PC-3 (cell line): ENCODE results near the gene KLRC1. TPM values are rescaled to one million over a fixed set of nuclear protein-coding genes. Genes with fewer than 3 reads are reported as not detected.
"Not testable (repeated sequence)": the region's sequence is repeated elsewhere in the genome, so short reads cannot be mapped to it uniquely, and the experiment has no call there.

Experiments used
- ATAC-seq: fragments of 200-7000 bp; cut with Tn5 transposase; 2 replicates; pipeline ENCODE4 v1.9.1; 2020; ENCODE audit warnings: mild to moderate bottlenecking, moderate library complexity
- BruUV-seq: library from RNA; stranded (reverse); fragments of 400-500 nt; replicated peaks from 2 replicates; lab custom pipeline; 2021; lab: Mats Ljungman, UMichigan
- CTCF ChIA-PET: fragments of 300-600 bp; sonication (Branson Sonifier 250); formaldehyde crosslinking; loops from one replicate; lab custom pipeline; 2022; ENCODE audit warnings: antibody characterized with exemption; lab: Charles Lee
- POLR2A ChIA-PET: fragments of 300-600 bp; sonication (Branson Sonifier 250); formaldehyde crosslinking; loops from one replicate; lab custom pipeline; 2022; ENCODE audit warnings: antibody characterized with exemption; ENCODE audit not compliant: unreplicated experiment; lab: Charles Lee
- DNase-seq: peaks from one replicate; pipeline ENCODE4 v3.0.0-alpha.2; 2015
- H2AFZ ChIP-seq: fragments of 300-600 bp; sonication (generic); 2 replicates; pipeline ENCODE4 v1.6.0; 2016; ENCODE audit warnings: antibody characterized with exemption, low read length
- H3F3A ChIP-seq: fragments of 300-600 bp; sonication (generic); one replicate; pipeline ENCODE4 v1.6.0; 2017; ENCODE audit warnings: antibody characterized with exemption, low read length, control low read depth, mild to moderate bottlenecking; ENCODE audit not compliant: unreplicated experiment
- H3K27ac ChIP-seq: fragments of 300-600 bp; sonication (generic); 2 replicates; pipeline ENCODE4 v1.5.1; 2016; ENCODE audit warnings: mild to moderate bottlenecking, low read length
- H3K27me3 ChIP-seq: fragments of 300-600 bp; sonication (generic); 2 replicates; pipeline ENCODE4 v1.6.1; 2016; ENCODE audit warnings: low read length, mixed read lengths
- H3K36me3 ChIP-seq: fragments of 300-600 bp; sonication (generic); 2 replicates; pipeline ENCODE4 v1.6.1; 2016; ENCODE audit warnings: low read depth, mixed run types, low read length, mixed read lengths
- H3K4me1 ChIP-seq: fragments of 300-600 bp; sonication (generic); 2 replicates; pipeline ENCODE4 v1.5.1; 2016; ENCODE audit warnings: low read length; ENCODE audit not compliant: insufficient read depth
- H3K4me2 ChIP-seq: fragments of 300-600 bp; sonication (generic); 2 replicates; pipeline ENCODE4 v1.6.0; 2016; ENCODE audit warnings: low read length
- H3K4me3 ChIP-seq: fragments of 300-600 bp; sonication (generic); 2 replicates; pipeline ENCODE4 v1.5.1; 2016; ENCODE audit warnings: mild to moderate bottlenecking, low read length, mixed read lengths
- H3K79me2 ChIP-seq: fragments of 300-600 bp; sonication (generic); 2 replicates; pipeline ENCODE4 v1.6.1; 2017; ENCODE audit warnings: low read length, mixed read lengths
- H3K9ac ChIP-seq: fragments of 300-600 bp; sonication (generic); 2 replicates; pipeline ENCODE4 v1.6.0; 2016; ENCODE audit warnings: mild to moderate bottlenecking, low read length
- H3K9me2 ChIP-seq: fragments of 300-600 bp; sonication (generic); replicated peaks from 2 replicates; pipeline ENCODE4 v1.6.1; 2016; ENCODE audit warnings: mixed run types, low read length, mixed read lengths
- H3K9me3 ChIP-seq: fragments of 300-600 bp; sonication (generic); 2 replicates; pipeline ENCODE4 v1.6.1; 2016; ENCODE audit warnings: low read length, mixed read lengths
- H4K20me1 ChIP-seq: fragments of 300-600 bp; sonication (generic); 2 replicates; pipeline ENCODE4 v1.6.1; 2016; ENCODE audit warnings: low read length, mixed read lengths
- CTCF ChIP-seq: fragments of 300-600 bp; sonication (generic); conservative IDR thresholded peaks from 2 replicates; pipeline ENCODE4 v1.5.1; 2017; ENCODE audit warnings: antibody characterized with exemption, low read depth, mild to moderate bottlenecking, low read length
- EZH2 ChIP-seq: fragments of 300-600 bp; sonication (generic); IDR thresholded peaks from one replicate; pipeline ENCODE4 v1.6.1; 2017; ENCODE audit warnings: antibody characterized with exemption, mild to moderate bottlenecking, low read length; ENCODE audit not compliant: unreplicated experiment
- EZH2phosphoT487 ChIP-seq: fragments of 300-600 bp; sonication (generic); IDR thresholded peaks from 2 replicates; pipeline ENCODE4 v1.6.1; 2018; ENCODE audit warnings: mild to moderate bottlenecking, antibody characterized with exemption, low read length, borderline replicate concordance
- intact Hi-C: fragments of 100-400 bp; cut with micrococcal nuclease; formaldehyde crosslinking; loops from 2 replicates; pipeline ENCODE4 v1.9.0; 2023
- total RNA-seq: library from RNA; depleted of rRNA; stranded (reverse); fragments of >200 nt; gene quantifications from 2 replicates; pipeline ENCODE4 v1.2.3, GENCODE V29; 2014

The KLRC1 gene
- total RNA-seq, 1 experiment from 2014 or later: not detected

DNA sequence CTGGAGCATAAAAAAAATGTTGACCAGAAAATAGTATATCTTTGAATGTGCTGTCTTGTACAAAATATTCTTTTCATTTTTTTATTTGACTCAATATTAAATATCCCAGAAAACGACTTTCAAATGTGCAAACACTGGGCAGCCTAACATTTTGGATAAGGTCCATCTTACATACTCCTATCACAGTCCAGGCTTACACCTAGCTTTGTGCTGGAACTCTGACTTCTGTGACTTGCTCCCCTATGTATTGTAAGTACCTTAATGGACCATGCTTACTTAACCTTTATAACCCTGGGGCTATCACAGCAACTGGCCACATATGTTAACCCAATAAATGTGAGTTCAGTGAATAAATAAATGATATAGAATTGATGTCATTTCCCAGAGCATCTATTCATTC, 44.9 kb upstream of the KLRC1 start:
- Histone ChIP-seq H3K4me3 (no peak overlapping the region), H2AFZ (no peak overlapping the region), H3K27me3 (no peaks in the 10 kb centered on the region), H3F3A (no peaks in the 10 kb centered on the region), H3K9me2 (no peaks in the 10 kb centered on the region), H3K9ac (no peak overlapping the region), H3K79me2 (no peaks in the 10 kb centered on the region), H4K20me1 (no peaks in the 10 kb centered on the region), H3K4me1 (no peaks in the 10 kb centered on the region), H3K27ac (no peak overlapping the region), H3K36me3 (no peaks in the 10 kb centered on the region), H3K9me3 (no peaks in the 10 kb centered on the region), H3K4me2 (no peak overlapping the region)
- BruUV-seq: no TSS peak
- no peak for ATAC-seq
- DNase-seq: no peak
- POLR2A ChIA-PET: no interaction called here
- no peak for TF ChIP-seq EZH2
- intact Hi-C loops: no loop called here
- CTCF ChIA-PET: no interaction called here

- Histone ChIP-seq H3K79me2 (no peaks in the 10 kb centered on the region), H2AFZ (no peak overlapping the region), H3K27ac (no peak overlapping the region), H3K4me2 (no peak overlapping the region), H3F3A (no peaks in the 10 kb centered on the region), H3K4me3 (no peak overlapping the region), H3K9me3 (no peaks in the 10 kb centered on the region), H4K20me1 (no peaks in the 10 kb centered on the region), H3K9me2 (no peaks in the 10 kb centered on the region), H3K36me3 (no peaks in the 10 kb centered on the region), H3K4me1 (no peaks in the 10 kb centered on the region), H3K27me3 (no peaks in the 10 kb centered on the region), H3K9ac (no peak overlapping the region)
- DNase-seq (no peak), ATAC-seq (no peak)
- ChIA-PET CTCF (no interaction called here), POLR2A (no interaction called here)
- intact Hi-C loops: no loop called here
- TF ChIP-seq EZH2 (no peak), CTCF (no peak), EZH2phosphoT487 (no peak)
- BruUV-seq: no TSS peak
These were observed 44.4 kb upstream of the KLRC1 start for GRCh38 chr12:10497602-10498001.

DNA sequence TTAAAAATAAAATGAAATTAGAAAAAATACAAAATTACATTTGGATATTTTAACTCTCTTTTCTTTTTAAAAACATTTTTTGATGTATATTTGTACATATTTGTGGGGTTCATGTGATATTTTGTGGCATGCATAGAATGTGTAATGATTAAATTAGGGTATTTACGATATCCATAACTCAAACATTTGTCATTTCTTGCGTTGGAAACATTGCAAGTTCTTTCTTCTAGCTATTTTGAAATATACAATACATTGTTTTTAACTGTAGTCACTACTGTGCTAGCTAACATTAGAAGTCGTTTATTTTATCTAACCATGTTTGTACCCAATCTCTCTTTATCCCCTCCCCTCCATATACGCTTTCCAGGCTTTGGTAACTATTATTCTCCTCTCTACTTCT, 38.6 kb upstream of the KLRC1 start:
- Histone ChIP-seq H3K9me2 (no peaks in the 10 kb centered on the region), H3K4me2 (no peak overlapping the region), H3K27ac (no peak overlapping the region), H3K9me3 (no peaks in the 10 kb centered on the region), H3K9ac (no peak overlapping the region), H3K79me2 (no peaks in the 10 kb centered on the region), H3K4me3 (no peak overlapping the region), H4K20me1 (no peaks in the 10 kb centered on the region), H3K4me1 (no peaks in the 10 kb centered on the region), H3F3A (no peaks in the 10 kb centered on the region), H2AFZ (no peak overlapping the region), H3K36me3 (no peaks in the 10 kb centered on the region), H3K27me3 (no peaks in the 10 kb centered on the region)
- POLR2A ChIA-PET: no interaction called here
- intact Hi-C loops: no loop called here
- ATAC-seq (no peak), DNase-seq (no peak)
- CTCF ChIA-PET: no interaction called here
- TF ChIP-seq EZH2 (no peak), CTCF (no peak), EZH2phosphoT487 (no peak)
- BruUV-seq: no TSS peak

GRCh38 chr12:10487328-10487727, 34.2 kb upstream of the KLRC1 start:
- H3K4me3 ChIP-seq, H4K20me1 ChIP-seq, H3K9me3 ChIP-seq, intact Hi-C loops, H3F3A ChIP-seq, H3K4me1 ChIP-seq, H3K9me2 ChIP-seq, POLR2A ChIA-PET, BruUV-seq, CTCF ChIA-PET, ATAC-seq, H3K27ac ChIP-seq, H2AFZ ChIP-seq, H3K79me2 ChIP-seq, DNase-seq, H3K9ac ChIP-seq, H3K36me3 ChIP-seq, H3K27me3 ChIP-seq, H3K4me2 ChIP-seq: not testable (repeated sequence)

DNA sequence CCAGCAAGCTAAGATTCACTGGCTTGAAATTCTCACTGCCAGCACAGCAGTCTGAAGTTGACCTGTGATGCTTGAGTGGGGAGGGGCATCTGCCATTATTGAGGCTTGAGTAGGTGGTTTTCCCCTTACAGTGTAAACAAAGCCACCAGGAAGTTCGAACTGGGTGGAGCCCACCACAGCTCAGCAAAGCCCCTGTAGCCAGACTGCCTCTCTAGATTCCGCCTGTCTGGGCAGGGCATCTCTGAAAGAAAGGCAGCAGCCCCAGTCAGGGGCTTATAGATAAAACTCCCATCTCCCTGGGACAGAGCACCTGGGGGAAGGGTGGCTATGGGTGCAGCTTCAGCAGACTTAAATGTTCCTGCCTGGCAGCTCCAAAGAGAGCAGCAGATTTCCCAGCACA, 28.7 kb upstream of the KLRC1 start:
- intact Hi-C loops, CTCF ChIA-PET, H3K27me3 ChIP-seq, H3K79me2 ChIP-seq, H3K9ac ChIP-seq, H3K4me1 ChIP-seq, DNase-seq, H4K20me1 ChIP-seq, ATAC-seq, BruUV-seq, H3K9me2 ChIP-seq, POLR2A ChIA-PET, H3K27ac ChIP-seq, H3K4me2 ChIP-seq, H3K4me3 ChIP-seq, H3K9me3 ChIP-seq, H3K36me3 ChIP-seq, H2AFZ ChIP-seq, H3F3A ChIP-seq: not testable (repeated sequence)
